Panc1 (cell line): ENCODE measurements around the gene MYO1B. TPM values are rescaled to one million over a fixed set of nuclear protein-coding genes. Genes with fewer than 3 reads are reported as not detected.

Experiments used
- ATAC-seq: fragments of 200-7000 bp; cut with Tn5 transposase; 2 replicates; pipeline ENCODE4 v1.9.1; 2020; ENCODE audit warnings: mild to moderate bottlenecking, moderate library complexity
- BruUV-seq: library from RNA; stranded (reverse); fragments of 400-500 nt; replicated peaks from 2 replicates; lab custom pipeline; 2021; lab: Mats Ljungman, UMichigan
- CTCF ChIA-PET: fragments of 300-600 bp; sonication (Branson Sonifier 250); formaldehyde crosslinking; loops from one replicate; lab custom pipeline; 2022; ENCODE audit warnings: antibody characterized with exemption; lab: Charles Lee
- POLR2A ChIA-PET: fragments of 300-600 bp; sonication (Branson Sonifier 250); formaldehyde crosslinking; loops from one replicate; lab custom pipeline; 2022; ENCODE audit warnings: antibody characterized with exemption; lab: Charles Lee
- DNase-seq: peaks from one replicate; pipeline ENCODE4 v3.0.0-alpha.2; 2010; ENCODE audit warnings: low read depth, low spot score
- H3K27ac ChIP-seq: 2 replicates; pipeline ENCODE4 v1.5.1; 2011; ENCODE audit warnings: mild to moderate bottlenecking, low read length, inconsistent platforms
- H3K27me3 ChIP-seq: fragments of 200-500 bp; sonication (Bioruptor generic); 2 replicates; pipeline ENCODE4 v1.6.0; 2014; ENCODE audit warnings: low read length, inconsistent platforms; ENCODE audit not compliant: control insufficient read depth, insufficient read depth
- H3K36me3 ChIP-seq: fragments of 200-500 bp; sonication (Bioruptor generic); 2 replicates; pipeline ENCODE4 v1.5.1; 2014; ENCODE audit warnings: inconsistent platforms, mild to moderate bottlenecking, low read length, moderate library complexity; ENCODE audit not compliant: control insufficient read depth, insufficient read depth
- H3K4me1 ChIP-seq: 2 replicates; pipeline ENCODE4 v1.5.1; 2011; ENCODE audit warnings: inconsistent platforms, mild to moderate bottlenecking, low read length, moderate library complexity; ENCODE audit not compliant: control insufficient read depth, insufficient read depth
- H3K4me3 ChIP-seq, 2 experiments: 2 replicates each; pipeline ENCODE4 v1.5.1; 2011 to 2012; ENCODE audit warnings: low read depth in 2 of 2, low read length in 2 of 2, mild to moderate bottlenecking in 2 of 2, inconsistent platforms in 1 of 2, moderate library complexity in 1 of 2
- H3K9me3 ChIP-seq: fragments of 200-500 bp; sonication (Bioruptor generic); 2 replicates; pipeline ENCODE4 v1.5.1; 2014; ENCODE audit warnings: low read depth, mild to moderate bottlenecking, inconsistent platforms, low read length, moderate library complexity; ENCODE audit not compliant: control insufficient read depth, insufficient read depth
- POLR2AphosphoS5 ChIP-seq: IDR thresholded peaks from 2 replicates; pipeline ENCODE4 v1.6.1; 2012; ENCODE audit warnings: mild to moderate bottlenecking, low read depth, low read length, moderate library complexity
- SIN3A ChIP-seq: IDR thresholded peaks from 2 replicates; pipeline ENCODE4 v1.6.1; 2012; ENCODE audit warnings: low read depth, mild to moderate bottlenecking, low read length, moderate library complexity, borderline replicate concordance; ENCODE audit not compliant: insufficient read depth
- TCF7L2 ChIP-seq: IDR thresholded peaks from 2 replicates; pipeline ENCODE4 v1.6.1; 2011; ENCODE audit warnings: mild to moderate bottlenecking, low read depth, low read length, inconsistent platforms
- in situ Hi-C: cut with HindIII; loops from 2 replicates; pipeline ENCODE4 v1.10.0; 2016; ENCODE audit warnings: low sequenced_read_pairs, low pct_unique_long_range_greater_than_20kb
- intact Hi-C: fragments of 100-400 bp; cut with micrococcal nuclease; formaldehyde crosslinking; loops from one replicate; pipeline ENCODE4 v1.10.0; 2022; ENCODE audit not compliant: unreplicated experiment
- total RNA-seq: library from RNA; stranded (reverse); gene quantifications from one replicate; pipeline ENCODE4 v1.2.1, GENCODE V29; 2021; ENCODE audit not compliant: unreplicated experiment
- TF ChIP-seq, protein P1 (sequence below), 2 experiments: IDR thresholded peaks; 2 replicates each; pipeline ENCODE4 v1.6.1; 2011 to 2012; ENCODE audit warnings: low read depth in 2 of 2, control low read depth in 1 of 2, low read length in 1 of 2, mild to moderate bottlenecking in 1 of 2, moderate library complexity in 1 of 2; ENCODE audit not compliant: insufficient read depth in 1 of 2
- TF ChIP-seq, protein P2 (sequence below): fragments of 450-650 bp; IDR thresholded peaks from 2 replicates; pipeline ENCODE4 v1.5.1; 2017; ENCODE audit warnings: mild to moderate bottlenecking

The MYO1B gene
- total RNA-seq, 1 experiment from 2014 or later = 51.5 TPM

GRCh38 chr2:191285252-191285651 is 40.0 kb downstream of the MYO1B start:
- Histone ChIP-seq H3K27ac (no peak overlapping the region), H3K36me3 (no peaks in the 10 kb centered on the region), H3K4me1 (no peaks in the 10 kb centered on the region), H3K9me3 (no peaks in the 10 kb centered on the region), H3K27me3 (no peaks in the 10 kb centered on the region), H3K4me3 (no peak overlapping the region)
- ChIA-PET POLR2A (no interaction called here), CTCF (no interaction called here)
- intact Hi-C loops (no loop called here), in situ Hi-C loops (no loop called here)
- DNase-seq (no peak), ATAC-seq (no peak)
- no TSS peak for BruUV-seq
- TF ChIP-seq POLR2AphosphoS5 (no peak), TCF7L2 (no peak), SIN3A (no peak)
- TF ChIP-seq, protein P1, sequence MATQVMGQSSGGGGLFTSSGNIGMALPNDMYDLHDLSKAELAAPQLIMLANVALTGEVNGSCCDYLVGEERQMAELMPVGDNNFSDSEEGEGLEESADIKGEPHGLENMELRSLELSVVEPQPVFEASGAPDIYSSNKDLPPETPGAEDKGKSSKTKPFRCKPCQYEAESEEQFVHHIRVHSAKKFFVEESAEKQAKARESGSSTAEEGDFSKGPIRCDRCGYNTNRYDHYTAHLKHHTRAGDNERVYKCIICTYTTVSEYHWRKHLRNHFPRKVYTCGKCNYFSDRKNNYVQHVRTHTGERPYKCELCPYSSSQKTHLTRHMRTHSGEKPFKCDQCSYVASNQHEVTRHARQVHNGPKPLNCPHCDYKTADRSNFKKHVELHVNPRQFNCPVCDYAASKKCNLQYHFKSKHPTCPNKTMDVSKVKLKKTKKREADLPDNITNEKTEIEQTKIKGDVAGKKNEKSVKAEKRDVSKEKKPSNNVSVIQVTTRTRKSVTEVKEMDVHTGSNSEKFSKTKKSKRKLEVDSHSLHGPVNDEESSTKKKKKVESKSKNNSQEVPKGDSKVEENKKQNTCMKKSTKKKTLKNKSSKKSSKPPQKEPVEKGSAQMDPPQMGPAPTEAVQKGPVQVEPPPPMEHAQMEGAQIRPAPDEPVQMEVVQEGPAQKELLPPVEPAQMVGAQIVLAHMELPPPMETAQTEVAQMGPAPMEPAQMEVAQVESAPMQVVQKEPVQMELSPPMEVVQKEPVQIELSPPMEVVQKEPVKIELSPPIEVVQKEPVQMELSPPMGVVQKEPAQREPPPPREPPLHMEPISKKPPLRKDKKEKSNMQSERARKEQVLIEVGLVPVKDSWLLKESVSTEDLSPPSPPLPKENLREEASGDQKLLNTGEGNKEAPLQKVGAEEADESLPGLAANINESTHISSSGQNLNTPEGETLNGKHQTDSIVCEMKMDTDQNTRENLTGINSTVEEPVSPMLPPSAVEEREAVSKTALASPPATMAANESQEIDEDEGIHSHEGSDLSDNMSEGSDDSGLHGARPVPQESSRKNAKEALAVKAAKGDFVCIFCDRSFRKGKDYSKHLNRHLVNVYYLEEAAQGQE (IDR thresholded peaks at IDR 0.05; ENCODE audit: insufficient read depth in 1 of 2, low read depth in 2 of 2, low read length in 1 of 2) = no peak
- TF ChIP-seq, protein P2, sequence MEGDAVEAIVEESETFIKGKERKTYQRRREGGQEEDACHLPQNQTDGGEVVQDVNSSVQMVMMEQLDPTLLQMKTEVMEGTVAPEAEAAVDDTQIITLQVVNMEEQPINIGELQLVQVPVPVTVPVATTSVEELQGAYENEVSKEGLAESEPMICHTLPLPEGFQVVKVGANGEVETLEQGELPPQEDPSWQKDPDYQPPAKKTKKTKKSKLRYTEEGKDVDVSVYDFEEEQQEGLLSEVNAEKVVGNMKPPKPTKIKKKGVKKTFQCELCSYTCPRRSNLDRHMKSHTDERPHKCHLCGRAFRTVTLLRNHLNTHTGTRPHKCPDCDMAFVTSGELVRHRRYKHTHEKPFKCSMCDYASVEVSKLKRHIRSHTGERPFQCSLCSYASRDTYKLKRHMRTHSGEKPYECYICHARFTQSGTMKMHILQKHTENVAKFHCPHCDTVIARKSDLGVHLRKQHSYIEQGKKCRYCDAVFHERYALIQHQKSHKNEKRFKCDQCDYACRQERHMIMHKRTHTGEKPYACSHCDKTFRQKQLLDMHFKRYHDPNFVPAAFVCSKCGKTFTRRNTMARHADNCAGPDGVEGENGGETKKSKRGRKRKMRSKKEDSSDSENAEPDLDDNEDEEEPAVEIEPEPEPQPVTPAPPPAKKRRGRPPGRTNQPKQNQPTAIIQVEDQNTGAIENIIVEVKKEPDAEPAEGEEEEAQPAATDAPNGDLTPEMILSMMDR = no peak

- ChIA-PET POLR2A (interaction anchor here (0.6 kb wide), 1 partner anchor 210 kb away, joined by 6 read pairs; no protein-coding TSS in a partner anchor), CTCF (no interaction called here)
- TF ChIP-seq, protein P1 (IDR thresholded peaks at IDR 0.05; ENCODE audit: insufficient read depth in 1 of 2, low read depth in 2 of 2, low read length in 1 of 2) = no peak
- TF ChIP-seq SIN3A (no peak), TCF7L2 (no peak), POLR2AphosphoS5 (no peak)
- TF ChIP-seq, protein P2 = no peak
- no peaks in the 10 kb centered on the region for H3K36me3 ChIP-seq
- in situ Hi-C loops (no loop called here), intact Hi-C loops (no loop called here)
- no peak overlapping the region for H3K27ac ChIP-seq
- no TSS peak for BruUV-seq
- ATAC-seq (no peak), DNase-seq (no peak)
- H3K4me3 ChIP-seq = no peak overlapping the region
- no peaks in the 10 kb centered on the region for H3K9me3 ChIP-seq
- no peaks in the 10 kb centered on the region for H3K27me3 ChIP-seq
- no peaks in the 10 kb centered on the region for H3K4me1 ChIP-seq
Observed at GRCh38 chr2:191287820-191288219, 42.6 kb downstream of the MYO1B start.
